HG03045 (cell line): ENCODE measurements around the gene GABRG3.
"Not testable (repeated sequence)": the region's sequence is repeated elsewhere in the genome, so short reads cannot be mapped to it uniquely, and the experiment has no call there.

ENCODE experiments used
- ATAC-seq: cut with Tn5 transposase; IDR thresholded peaks from one replicate; pipeline ENCODE4 v1.9.1; 2021; ENCODE audit warnings: mild to moderate bottlenecking, moderate library complexity; ENCODE audit not compliant: unreplicated experiment

GABRG3 gene

GRCh38 chr15:27170851-27171250 lies 199.9 kb downstream of the GABRG3 start:
- ATAC-seq = no peak

GRCh38 chr15:27172821-27173220 lies 201.8 kb downstream of the GABRG3 start:
- ATAC-seq = no peak

DNA sequence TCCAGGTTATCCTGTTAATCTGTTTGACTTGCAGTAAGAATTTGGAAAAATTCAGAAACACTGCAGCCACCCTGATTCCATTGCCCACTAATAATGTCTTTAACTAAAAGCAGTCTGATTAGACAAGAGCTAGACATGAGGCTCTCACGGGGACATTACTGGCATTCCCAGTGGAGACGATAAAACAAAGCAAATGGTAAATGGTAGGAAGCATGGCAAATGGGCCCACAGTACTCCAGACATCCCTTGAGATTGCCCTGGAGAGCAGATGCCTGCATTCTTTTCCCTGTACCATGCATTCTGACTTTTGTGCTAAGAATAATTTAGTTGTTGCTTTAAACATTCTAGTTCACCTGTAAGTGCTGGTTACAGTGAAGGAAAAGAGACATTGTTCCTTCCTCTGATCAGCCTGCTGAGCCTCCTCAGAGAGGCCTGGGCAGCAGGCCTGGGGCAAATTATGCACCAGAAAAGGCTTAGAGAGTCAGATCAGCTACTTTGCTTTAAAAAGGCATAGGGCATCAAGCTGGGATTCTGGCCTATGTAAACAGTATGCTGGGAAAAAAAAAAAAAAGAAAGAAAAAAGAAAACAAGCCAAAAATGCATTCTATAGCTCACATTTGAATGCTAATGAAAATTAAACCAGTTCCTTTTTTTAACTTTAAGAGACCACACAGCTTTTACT lies 204.6 kb downstream of the GABRG3 start:
- no peak for ATAC-seq

DNA sequence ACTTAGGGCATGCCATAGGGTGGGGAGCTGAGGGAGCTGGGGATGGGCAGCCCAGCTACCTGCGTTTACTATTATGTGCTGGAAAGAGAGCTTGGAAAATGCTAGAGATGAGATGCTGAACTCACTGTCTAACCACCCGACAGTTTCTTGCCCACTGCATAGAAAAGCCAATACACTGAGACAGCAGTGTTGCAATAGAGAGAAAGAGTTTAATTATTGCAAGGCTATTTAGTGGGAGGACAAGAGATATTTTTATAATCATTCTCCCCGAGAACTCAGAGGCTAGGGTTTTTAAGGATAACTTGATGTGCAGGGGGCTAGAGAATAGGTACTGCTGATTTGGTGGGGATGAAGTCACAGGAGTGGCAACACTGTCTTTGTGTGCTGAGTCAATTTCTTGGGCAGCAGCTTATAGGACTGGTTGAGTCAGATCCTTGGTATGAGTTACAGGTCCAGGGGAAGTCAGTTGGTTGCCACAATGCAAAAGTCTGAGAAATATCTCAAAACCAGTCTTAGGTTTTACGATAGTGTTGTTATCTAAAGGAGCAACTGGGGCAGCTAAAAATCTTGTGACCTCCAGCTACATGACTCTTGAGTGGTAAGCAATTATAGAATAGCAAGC lies 205.9 kb downstream of the GABRG3 start:
- no peak for ATAC-seq

DNA sequence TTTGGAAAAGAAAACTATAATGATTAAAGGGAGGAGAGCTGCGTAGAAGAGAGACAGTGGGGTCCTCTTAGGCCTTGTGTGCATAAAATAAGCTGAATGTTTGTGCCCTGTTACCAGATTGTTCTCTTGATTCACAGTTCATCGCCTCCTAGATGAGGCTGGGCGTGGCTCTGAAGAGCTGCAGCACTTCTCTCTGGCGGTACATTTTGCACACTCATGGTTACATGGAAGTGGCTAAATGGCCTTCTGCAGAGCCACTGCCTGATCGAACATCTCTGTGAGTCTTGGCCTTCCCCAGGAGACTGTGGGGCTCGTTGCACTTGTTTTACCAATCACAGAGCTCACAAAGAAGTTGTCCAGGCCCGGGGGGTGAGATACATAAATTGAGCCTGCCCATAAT lies 208.8 kb downstream of the GABRG3 start:
- no peak for ATAC-seq

DNA sequence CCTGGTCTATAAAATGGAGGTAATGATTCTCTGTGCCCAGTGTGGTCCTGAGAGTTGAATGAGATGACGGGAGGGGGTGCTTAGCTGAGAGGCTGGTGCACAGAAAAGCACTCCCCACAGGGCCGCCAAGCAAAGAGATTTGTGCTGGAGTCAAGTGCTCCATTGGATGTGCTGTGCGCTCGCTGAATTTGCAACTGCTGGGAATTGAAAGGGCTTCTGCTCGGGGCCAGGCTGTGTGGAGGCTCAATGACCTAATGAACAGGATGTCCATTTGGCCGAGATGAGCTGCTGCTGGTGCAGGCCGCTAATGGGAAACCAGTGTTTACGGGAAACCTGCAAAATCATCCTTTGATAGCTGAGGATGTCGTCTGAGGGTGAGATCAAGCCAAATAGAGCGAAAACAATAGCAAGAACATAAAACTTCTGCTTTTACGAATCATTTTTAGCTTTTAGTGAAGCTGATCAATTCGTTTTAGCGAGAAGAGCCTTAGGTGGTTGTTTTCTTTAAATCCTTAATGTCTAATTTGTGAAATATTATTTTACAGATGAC lies 211.7 kb downstream of the GABRG3 start:
- no peak for ATAC-seq

DNA sequence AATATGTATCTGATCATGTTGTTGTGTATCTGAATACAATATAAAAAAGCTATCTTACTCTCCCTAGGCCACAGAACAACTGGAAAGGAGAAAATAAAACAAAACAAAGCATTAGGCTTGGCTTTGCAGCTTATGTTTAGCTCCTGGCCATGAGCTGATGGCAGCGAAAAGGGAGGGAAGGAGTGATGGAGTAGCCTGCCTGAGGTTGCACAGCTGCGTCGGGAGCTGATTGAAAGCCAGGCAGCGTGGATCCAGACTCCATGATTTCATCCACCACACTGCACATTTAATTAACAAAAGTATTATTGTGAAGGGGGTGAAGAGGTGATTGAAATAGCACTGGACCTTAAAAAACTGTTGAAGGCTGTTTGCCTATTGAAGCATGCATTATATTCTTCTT lies 212.2 kb downstream of the GABRG3 start:
- ATAC-seq = no peak

DNA sequence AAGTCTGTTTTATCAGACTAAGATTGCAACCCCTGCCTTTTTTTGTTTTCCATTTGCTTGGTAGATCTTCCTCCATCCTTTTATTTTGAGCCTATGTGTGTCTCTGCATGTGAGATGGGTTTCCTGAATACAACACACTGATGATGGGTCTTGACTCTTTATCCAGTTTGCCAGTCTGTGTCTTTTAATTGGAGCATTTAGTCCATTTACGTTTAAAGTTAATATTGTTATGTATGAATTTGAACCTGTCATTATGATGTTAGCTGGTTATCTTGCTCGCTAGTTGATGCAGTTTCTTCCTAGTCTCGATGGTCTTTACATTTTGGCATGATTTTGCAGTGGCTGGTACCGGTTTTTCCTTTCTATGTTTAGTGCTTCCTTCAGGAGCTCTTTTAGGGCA lies 220.5 kb downstream of the GABRG3 start:
- ATAC-seq = not testable (repeated sequence)

- ATAC-seq = no peak
Measured at GRCh38 chr15:27196691-27197090, 225.7 kb downstream of the GABRG3 start.

DNA sequence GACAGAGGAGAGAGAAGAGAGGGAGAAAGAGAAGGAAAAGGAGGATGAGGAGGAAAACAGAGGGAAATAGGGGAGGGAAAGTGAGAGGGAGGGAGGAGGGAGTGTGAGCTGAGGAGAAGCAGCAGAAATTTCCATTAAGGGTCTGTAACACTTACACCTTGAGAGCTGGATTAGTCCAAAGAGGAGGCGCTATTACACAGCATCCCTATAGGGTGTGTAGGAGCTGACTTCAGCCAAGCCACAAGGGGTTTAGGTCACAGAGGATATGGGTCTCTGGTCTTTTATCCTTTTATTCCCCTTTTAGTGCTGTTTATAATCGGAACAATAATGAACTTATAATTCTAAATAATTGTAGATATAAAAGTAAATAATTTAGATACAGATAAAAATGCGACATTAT lies 230.4 kb downstream of the GABRG3 start:
- no peak for ATAC-seq

- ATAC-seq = no peak
Measured at GRCh38 chr15:27210176-27210575, 239.2 kb downstream of the GABRG3 start.

GRCh38 chr15:27214032-27214431 lies 243.1 kb downstream of the GABRG3 start:
- no peak for ATAC-seq

GRCh38 chr15:27214961-27215360 lies 244.0 kb downstream of the GABRG3 start:
- no peak for ATAC-seq

DNA sequence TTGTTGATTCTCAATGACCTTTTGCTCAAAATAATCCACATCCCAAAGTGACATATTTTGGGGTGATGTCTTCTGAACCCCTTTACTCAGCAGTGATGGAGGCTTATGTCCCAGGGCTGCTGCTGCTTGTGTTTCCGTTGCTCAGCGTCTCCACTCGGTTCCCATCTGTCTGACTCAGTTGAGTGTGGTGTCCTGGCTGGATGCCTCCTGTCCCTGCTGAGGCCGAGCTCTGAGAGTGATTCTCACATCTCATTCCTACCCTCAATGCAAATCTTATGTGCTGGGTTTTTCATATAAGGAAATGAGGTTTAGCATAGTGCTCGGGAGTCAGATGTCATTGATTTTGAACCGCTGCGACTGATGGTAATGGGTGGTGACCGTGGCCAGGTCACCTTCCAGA lies 247.4 kb downstream of the GABRG3 start:
- no peak for ATAC-seq

- no peak for ATAC-seq
Measured at GRCh38 chr15:27219636-27220035, 248.7 kb downstream of the GABRG3 start.

DNA sequence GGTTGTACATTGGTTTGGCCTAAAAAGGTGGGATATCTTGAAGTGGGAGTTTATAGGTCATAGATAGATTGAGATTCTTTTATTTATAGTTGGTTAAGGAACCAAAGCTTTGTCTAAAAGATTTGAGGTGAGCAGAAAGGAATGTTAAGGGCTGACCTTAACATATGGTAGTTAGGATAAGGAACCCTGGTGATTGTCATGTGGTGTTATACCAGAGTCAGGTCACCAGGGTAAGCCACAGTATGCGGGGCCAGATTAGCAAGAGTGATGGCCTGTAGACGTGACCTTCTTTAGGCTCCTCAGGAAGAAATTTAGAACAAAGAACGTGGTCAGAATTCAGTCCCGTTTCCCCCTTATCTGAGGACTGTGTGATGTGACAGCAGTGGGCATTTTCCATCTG lies 249.2 kb downstream of the GABRG3 start:
- no peak for ATAC-seq

DNA sequence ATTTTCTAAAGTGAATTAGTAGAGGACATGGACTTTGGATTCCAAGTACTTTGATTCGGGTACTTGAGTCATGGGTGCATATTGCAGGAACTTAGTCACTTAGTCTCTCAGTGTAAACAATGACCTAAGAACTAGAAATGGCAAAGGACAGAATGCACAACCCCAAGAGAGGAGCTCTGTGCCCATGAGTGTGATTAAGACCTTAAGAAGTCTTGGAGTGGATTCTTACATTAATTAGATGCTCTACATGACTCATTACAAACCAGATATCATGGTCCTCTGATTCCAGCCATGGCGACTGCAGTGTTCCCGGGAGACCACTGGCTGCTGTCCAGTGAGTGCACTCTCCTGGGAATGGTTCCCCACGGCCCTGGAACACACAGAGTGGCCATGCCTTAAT lies 251.5 kb downstream of the GABRG3 start:
- ATAC-seq = no peak

GRCh38 chr15:27223179-27223578 lies 252.2 kb downstream of the GABRG3 start:
- no peak for ATAC-seq

DNA sequence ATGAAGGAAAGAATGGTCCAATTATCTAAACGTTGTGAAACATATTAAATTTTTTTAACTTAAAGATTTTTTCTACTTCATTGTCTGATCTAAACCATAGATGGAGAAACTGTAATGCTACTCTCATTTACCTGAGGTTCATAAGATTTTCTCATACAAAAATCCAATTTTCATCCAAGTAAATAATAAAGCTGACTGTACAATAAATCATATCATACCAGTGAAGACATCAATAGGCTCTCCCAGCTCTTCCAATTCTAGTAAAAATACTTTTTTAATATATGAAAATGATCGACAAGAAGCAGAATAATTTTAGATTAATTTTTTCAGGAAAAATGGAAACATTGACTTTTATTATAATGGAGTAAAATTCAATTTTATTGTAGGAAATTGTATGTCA lies 260.8 kb downstream of the GABRG3 start:
- no peak for ATAC-seq

DNA sequence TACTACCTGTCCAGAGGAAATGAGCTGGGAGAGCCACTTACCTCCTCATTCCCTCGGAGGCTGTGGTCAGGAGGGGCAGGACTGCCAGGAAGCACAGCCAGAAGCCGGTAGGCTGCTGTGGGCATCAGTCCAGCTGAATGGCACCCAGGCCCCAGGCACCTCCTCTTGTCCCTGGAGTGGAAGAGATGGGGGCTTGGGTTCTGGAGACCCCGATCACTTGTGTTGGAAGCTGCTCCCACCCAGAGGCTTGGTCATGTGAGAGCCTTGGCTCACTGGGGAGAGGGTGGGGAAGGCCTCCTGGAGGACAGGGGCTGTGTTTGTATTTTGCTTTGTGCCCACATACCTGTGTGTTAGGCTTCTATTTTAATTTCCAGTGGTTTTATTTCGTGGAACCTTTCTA lies 261.9 kb downstream of the GABRG3 start:
- ATAC-seq = no peak

GRCh38 chr15:27234593-27234992 lies 263.6 kb downstream of the GABRG3 start:
- ATAC-seq = no peak

DNA sequence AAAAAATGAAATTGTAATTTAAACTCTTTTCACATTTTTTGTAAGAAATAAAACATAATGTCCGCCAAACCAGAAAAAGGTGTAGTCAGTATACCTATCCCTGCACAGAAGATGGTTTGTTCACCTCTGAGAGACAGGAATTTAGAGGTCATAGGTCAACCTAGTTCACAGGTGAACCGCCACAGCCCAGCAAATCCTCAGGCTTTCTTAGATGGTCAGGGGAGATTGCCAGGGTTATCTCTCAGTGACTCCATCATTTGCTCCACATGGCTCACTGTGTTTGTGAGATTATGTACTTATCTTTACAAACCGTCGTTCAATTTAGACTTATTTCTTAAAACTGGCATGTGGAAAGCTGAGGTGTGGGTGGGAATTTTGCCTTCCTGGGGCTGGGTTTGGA lies 264.2 kb downstream of the GABRG3 start:
- ATAC-seq = no peak

DNA sequence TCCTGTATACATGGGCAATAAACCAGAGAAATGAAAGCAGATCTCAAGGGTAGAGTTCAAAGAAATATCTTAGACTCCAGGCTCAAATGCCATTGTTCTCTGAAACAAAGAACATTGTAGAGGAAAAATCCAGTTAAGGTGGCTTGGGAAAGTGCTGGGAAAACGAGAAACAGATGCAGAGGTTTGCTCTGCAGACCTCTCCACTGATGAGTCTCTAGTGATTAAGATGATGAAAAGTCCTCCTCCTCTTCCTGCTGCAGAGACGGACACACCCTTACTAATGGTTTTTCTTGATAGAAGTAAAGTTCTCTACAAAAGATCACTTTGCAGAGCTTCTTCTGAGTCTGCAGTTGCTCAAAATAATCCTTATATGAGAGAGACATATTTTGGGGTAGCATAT lies 264.7 kb downstream of the GABRG3 start:
- ATAC-seq = no peak
